IMR-90 (cell line): ENCODE results near the gene POLR1A. TPM values are rescaled to one million over a fixed set of nuclear protein-coding genes. Genes with fewer than 3 reads are reported as not detected.

Experiments
- CEBPB ChIP-seq: IDR thresholded peaks from 2 replicates; pipeline ENCODE4 v1.6.1; 2012; ENCODE audit warnings: low read depth, low read length, improper control_type of control experiment
- ELK1 ChIP-seq: fragments of 150-350 bp; IDR thresholded peaks from 2 replicates; pipeline ENCODE4 v1.6.1; 2016; ENCODE audit warnings: low read depth, mild to moderate bottlenecking, low read length, moderate library complexity, borderline replicate concordance
- RFX5 ChIP-seq: IDR thresholded peaks from 2 replicates; pipeline ENCODE4 v1.8.0; 2012; ENCODE audit warnings: low read depth, mild to moderate bottlenecking, low read length, moderate library complexity
- USF2 ChIP-seq: fragments of 150-350 bp; IDR thresholded peaks from 2 replicates; pipeline ENCODE4 v1.6.1; 2017; ENCODE audit warnings: mild to moderate bottlenecking, antibody characterized with exemption, low read length, low read depth
- polyA plus RNA-seq, 3 experiments: library from polyadenylated mRNA; depleted of rRNA; stranded (reverse); fragments of >200 nt; gene quantifications; 2 replicates each; pipeline ENCODE4 v1.2.3, GENCODE V29; 2012; ENCODE audit warnings: low replicate concordance in 1 of 3
- total RNA-seq: library from RNA; depleted of rRNA; stranded (reverse); fragments of >200 nt; gene quantifications from 2 replicates; pipeline ENCODE4 v1.2.3, GENCODE V29; 2012

Gene POLR1A
- total and polyA plus RNA-seq, 2 of the 4 experiments (the other 2 are of a cell fraction), result 7.6 to 27.4 TPM

GRCh38 chr2:85994897-85995647 is 110.6 kb downstream of the POLR1A start (continued):
- TF ChIP-seq ELK1 (no peak), CEBPB (no peak), RFX5 (no peak), USF2 (no peak)
